ENCODE data around the gene MADCAM1.
"Not testable (repeated sequence)": the region's sequence is repeated elsewhere in the genome, so short reads cannot be mapped to it uniquely, and the experiment has no call there.

Gene MADCAM1

DNA sequence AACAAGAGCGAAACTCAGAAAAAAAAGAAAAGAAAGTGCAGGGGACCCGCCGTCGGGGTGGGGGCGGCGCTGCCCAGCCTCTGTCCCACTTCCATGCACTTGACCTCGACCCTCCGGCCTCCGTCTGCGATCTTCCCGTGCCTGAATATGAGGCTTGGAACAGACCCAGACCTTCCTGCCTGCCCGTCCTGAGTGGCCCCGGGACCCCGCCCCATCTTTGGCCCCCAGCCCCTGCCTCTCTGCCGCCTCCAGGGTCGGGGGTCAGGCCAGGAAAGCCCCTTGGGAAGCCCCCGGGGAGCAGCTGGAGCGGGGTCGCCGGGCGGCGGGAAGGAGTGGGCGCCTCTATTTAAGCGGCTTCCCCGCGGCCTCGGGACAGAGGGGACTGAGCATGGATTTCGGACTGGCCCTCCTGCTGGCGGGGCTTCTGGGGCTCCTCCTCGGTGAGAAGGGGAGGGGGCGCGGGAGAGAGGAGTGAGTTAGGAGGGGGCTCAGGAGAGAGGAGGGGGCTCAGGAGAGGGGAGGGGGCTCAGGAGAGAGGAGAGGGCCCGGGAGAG, at the start of gene MADCAM1:
TSS of gene MADCAM1 (plus strand) at position 375 of the 554 bp plus-strand sequence. CDS start at position 389, 14 bp downstream.
- DNase-seq, result no peak

DNA sequence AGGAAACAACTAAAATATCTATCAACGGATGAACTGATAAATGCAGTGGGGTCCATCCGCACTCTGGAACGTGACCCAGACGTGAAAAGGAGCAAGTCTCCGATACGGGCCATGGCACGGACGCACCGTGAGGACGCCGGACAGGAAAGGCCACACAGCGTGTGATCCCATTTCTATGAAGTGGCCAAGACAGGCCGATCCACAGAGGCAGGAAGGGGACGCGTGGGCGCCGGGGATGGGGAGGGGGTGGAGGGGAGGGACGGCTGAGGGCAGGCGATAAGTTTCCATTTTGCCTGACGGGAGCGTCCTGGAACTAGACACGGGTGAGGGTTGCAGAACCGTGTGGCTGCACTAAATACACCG, 49.2 kb upstream of the MADCAM1 start:
- no peak for DNase-seq

DNA sequence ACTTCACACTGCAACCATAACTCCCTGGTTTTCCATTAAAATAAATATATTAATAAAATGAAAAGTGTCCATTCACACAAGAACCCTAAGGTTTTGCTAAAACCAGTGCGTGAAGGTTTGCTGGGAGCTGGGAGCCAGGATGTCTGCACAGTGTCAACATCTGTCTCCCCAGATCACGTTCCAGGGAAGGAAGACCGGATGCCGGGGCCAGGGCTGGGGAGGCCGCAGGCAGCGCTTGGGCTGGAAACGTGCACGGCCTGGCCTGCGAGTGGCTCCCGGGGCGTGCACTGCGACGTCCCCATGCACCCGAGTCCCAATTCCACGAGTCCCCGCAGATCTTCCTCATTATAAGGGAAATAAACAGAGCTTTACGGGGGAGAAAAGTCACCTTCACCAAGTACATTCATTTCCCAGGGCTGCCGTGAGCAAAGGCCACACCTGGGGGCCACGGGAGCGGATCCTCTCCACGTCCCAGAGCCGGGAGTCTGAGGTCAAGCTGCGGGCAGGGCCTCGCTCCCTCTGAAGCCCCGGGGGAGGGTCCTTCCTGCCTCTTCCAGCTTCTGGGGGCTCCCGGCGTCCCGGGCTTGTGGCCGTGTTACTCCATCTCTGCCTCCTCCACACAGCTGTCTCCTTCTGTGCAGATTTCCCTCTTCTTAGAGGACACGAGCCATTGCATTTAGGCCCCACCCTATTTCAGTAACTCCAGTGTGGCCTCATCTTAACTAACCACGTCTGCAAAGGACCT, 48.3 kb upstream of the MADCAM1 start:
- DNase-seq, result no peak

DNA sequence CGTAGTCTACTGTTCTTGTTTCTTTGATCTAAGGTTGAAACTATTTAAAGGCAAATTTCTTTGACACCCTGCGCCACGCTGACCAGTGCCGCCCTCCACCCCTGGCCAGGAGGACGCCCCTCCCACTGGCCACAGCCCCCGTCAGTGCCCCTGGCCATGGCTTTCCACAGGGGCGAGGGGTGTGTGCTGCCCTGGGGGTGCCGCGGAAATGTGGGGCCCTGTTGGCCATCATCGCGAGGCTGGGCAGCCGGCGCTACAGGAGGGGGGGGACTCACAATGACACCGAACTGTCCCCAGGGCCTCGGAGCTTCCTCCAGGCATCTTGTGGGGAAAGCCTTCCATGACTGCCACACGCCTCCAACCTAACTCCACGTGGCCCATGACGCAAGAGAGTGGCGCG, 46.4 kb upstream of the MADCAM1 start:
- DNase-seq, result no peak

DNA sequence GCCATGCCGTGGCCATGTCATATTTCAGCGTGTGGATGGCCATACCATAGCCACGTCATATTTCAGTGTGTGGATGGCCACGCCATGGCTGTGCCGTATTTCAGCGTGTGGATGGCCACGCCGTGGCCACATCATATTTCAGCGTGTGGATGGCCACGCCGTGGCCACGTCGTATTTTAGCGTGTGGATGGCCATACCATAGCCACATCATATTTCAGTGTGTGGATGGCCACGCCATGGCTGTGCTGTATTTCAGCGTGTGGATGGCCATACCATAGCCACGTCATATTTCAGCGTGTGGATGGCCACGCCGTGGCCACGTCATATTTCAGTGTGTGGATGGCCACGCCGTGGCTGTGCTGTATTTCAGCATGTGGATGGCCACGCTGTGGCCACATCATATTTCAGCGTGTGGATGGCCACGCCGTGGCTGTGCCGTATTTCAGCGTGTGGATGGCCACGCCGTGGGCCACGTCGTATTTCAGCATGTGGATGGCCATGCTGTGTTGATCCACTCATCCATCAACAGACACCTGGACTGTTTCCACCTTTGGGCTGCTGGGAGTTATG, 45.3 kb upstream of the MADCAM1 start:
- not testable (repeated sequence) for DNase-seq

DNA sequence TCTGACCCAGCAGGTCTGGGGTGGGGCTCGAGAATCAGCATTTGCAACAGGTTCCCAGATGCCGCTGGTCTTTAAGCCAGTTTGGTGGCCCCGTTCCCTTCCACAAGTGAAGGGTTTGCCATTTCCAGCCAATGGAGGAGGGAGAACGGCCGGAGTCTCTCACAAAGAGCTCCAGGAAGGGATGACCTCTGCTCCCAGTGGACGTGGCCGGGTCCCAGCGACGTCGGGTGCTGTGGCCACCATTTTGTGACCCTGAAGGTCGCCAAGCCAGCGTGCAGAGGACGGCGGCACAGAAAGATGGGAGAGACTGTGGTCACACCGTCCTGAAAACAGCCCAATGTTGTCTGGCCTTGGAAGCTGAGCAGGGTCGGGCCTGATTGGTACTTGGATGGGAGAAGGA, 43.5 kb upstream of the MADCAM1 start:
- no peak for DNase-seq

DNA sequence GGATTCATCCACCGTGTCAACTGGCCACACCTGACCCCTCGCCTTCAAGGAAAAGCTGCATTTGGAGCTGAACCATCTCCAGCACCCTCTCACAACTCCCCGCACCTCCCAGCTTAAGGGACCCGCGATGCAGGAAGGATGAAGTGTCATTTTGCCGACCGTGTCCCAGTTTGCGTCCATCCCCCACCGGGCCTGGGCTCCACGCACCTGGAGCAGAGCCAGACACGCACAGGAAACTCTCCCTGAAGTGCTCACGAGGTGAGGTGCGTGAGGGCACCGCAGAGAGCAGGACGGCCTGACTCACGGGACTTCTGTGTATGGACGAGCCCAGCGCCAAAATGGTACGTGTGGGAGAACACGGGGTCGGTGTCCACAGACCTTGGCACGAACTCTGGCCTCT, 42.7 kb upstream of the MADCAM1 start:
- no peak for DNase-seq

DNA sequence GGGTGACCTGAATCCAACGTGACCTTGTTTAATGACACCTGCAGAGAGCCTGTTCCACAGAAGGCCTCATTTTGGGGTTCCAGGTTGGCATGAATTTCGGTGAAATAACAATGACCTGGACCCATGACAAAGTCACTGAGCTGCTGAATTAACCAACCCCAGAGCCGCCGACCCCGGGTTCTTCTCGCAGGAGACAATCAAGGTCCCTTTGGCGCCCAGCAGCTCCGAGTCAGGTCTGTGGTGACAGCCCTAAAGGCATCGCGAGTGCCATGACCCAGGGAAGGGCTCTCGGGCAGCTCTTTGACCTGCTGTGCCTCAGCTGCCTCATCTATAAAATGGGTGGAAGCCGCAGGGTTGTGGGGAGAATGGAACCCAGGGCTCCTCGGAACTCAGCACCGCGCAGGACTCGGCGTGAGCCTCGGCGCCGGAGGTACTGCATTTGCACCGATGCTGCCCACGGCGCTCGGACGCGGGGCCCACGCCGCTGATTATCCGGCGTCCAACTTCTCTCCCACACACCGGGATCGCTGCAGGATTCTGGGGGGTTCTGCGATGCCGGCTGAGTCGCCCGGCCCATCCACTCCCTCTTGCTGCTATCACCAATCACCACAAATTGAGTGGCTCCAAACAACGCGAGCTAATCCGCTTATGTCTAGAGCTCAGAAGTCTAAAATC, 41.1 kb upstream of the MADCAM1 start:
- DNase-seq, result no peak

DNA sequence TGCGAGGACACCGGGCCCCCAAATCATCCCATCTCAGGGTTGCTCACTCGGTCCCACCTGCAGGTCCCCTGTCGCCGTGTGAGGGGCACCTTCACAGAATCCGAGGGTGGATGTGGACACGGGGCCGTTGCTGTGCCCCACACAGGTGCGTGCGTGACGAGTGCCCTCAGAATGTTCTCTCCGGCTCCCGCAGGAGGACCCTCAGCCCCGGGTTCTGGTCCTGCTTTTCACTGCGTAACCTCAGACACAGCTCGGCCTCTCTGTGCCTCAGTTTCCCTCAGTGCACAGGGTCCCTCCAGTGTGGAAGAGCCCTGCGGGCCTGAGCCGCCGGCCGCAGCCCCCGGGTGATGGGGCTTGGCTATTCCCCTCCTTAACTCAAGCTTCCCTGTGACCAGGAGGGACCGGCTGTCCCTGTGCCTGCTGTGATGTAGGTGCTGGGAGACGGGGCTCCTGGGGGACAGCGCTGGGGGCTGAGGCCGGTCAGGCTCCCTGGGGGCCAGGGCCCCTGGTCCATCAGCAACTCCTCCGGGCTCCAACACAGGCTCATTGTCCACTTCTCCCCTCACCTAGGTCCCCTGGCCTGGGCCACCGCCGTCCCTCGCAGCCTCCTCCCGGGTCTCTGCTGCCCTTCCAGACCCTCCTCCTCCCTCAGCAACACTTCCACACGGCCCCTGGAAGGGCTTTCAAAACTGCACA, 40.3 kb upstream of the MADCAM1 start:
- no peak for DNase-seq

DNA sequence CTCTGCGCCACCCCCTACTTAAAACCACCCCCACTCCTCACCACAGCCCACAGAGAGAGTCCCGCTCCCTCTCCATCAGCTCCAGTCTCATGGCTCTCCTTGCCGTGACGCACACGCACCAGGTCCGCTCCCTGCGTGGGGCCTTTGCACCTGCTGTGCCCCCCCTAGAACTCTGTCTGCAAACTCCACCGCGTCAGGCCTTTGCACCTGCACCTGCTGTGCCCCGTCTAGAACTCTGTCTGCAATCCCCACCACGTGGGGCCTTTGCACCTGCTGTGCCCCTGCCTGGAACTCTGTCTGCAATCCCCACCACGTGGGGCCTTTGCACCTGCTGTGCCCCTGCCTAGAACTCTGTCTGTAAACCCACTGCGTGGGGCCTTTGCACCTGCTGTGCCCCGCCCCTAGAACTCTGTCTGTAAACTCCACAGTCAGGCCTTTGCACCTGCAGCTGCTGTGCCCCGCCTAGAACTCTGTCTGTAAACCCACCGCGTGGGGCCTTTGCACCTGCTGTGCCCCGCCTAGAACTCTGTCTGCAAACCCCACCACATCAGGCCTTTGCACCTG, 39.7 kb upstream of the MADCAM1 start:
- no peak for DNase-seq

DNA sequence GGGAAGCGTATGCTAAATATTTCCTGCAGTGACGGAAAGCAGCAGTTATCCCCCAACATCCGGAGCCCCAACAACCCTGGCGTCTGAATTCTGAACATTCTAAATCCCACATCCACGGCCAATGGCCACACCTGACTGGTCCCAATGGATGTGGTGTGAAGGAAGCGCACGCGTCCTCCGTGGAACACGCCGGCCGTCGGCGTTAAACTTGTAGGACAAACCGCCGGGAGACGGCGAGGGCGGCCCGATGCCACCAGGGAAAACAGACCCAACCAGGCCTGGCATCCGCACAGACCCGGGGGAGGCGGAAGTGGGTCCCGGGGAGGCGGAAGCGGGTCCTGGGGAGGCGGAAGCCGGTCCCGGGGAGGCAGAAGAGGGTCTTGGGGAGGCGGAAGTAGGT, 38.6 kb upstream of the MADCAM1 start:
- no peak for DNase-seq

DNA sequence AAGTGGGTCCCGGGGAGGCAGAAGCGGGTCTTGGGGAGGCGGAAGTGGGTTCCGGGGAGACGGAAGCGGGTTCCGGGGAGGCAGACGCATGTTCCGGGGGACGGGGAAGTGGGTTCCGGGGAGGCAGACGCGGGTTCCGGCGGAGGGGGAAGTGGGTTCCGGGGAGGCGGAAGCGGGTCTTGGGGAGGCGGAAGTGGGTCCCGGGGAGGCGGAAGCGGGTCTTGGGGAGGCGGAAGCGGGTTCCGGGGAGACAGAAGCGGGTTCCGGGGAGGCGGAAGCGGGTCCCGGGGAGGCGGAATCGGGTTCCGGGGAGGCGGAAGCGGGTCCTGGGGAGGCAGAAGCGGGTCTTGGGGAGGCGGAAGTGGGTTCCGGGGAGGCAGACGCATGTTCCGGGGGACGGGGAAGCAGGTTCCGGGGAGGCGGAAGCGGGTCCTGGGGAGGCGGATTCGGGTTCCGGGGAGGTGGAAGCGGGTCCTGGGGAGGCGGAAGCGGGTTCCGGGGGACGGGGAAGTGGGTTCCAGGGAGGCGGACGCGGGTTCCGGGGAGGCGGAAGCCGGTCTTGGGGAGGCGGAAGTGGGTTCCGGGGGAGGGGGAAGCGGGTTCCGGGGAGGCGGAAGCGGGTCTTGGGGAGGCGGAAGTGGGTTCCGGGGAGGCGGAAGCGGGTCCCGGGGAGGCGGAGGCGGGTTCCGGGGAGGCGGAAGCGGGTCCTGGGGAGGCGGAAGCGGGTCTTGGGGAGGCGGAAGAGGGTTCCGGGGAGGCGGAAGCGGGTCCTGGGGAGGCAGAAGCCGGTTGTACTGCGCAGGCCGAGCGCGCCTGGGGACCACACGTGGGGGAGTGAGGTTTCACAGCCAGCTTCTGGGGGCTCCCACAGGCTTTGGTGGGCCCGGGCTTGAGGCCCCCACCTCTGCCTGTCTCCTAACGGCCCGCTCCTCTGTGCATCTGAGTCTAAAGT, 37.9 kb upstream of the MADCAM1 start:
- DNase-seq, result no peak

DNA sequence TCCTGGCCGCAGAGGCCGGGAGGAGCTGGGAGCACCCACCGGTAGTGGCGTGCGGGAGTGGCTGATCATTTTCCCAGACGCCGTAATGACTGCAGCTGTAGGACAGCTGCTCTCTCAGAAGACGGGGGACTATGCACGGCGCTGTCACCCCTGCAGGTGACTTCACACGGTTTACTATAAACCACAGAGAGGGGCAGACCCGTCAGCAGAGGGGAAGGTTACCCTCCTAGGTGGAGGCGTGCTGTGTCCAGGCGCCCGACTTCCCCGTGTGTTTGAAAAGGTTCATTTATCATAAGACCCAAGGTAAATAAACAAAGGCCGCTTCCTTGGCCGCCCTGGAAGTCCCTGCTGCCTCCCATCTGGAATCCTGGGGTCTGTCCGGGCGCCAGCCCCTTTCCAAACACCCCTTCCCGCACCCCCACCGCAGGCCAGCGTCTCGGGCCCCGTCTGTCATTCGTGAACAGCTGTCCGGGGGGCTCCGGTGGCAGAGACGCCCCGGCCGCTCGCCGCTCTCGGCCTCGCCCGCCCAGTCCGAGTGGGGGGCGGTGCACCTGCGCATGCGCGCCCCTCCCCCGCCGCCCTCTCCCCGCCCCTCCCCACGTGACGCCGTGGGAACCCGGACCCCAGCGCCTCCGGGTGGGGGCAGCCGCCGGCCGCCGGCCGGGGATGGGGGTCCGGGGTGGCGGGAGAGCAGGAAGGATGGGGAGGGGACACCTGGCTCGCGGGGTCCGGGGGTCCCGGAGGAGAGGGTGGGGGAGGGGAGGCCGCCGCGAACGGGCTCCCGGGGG, 36.4 kb upstream of the MADCAM1 start:
- no peak for DNase-seq

DNA sequence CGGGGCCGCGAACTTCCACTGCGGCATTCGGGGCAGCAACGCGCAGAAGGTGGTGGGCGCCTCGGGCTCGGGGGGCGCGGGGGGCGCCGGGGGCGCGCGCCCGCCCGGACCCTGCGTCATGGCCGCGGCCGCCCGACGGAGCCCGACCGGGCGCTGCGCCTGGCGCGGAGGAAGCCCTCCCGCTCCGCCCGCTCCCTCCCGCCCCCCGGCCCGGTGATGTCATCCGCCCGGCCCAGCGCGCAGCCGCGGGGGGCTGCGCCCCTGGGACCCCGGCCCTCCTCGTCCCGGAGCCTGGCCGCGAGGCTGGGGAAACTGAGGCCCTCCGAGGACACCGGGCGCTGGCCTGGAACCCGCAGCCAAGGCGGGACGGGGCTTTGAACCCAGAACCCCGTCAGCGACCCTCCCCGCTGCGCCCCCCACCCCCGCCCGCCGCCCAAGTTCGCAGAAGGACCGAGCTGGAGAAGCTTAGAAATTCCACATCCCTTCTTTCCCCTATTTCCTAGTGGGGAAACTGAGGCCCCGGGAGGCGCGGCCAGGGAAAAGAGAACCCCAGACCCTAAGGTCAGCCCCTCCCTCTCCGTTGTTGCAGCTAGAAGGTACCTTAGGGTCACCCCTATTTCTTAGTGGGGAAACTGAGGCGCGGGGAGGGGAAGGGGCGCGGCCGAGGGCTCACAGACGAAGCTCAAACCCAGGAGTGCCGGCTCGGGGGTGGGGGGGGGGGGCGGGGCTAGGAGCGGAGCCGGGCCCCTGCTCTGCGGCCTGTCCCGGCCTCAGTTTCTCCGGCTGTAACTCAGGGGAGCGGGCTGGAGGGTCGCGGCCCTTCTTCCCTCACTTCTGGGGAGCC, 35.2 kb upstream of the MADCAM1 start, which contains the start of gene SHC2:
TSS of gene SHC2 (minus strand) at position 157 of the 844 bp plus-strand sequence. CDS start at position 120, 37 bp downstream.
- no peak for DNase-seq

DNA sequence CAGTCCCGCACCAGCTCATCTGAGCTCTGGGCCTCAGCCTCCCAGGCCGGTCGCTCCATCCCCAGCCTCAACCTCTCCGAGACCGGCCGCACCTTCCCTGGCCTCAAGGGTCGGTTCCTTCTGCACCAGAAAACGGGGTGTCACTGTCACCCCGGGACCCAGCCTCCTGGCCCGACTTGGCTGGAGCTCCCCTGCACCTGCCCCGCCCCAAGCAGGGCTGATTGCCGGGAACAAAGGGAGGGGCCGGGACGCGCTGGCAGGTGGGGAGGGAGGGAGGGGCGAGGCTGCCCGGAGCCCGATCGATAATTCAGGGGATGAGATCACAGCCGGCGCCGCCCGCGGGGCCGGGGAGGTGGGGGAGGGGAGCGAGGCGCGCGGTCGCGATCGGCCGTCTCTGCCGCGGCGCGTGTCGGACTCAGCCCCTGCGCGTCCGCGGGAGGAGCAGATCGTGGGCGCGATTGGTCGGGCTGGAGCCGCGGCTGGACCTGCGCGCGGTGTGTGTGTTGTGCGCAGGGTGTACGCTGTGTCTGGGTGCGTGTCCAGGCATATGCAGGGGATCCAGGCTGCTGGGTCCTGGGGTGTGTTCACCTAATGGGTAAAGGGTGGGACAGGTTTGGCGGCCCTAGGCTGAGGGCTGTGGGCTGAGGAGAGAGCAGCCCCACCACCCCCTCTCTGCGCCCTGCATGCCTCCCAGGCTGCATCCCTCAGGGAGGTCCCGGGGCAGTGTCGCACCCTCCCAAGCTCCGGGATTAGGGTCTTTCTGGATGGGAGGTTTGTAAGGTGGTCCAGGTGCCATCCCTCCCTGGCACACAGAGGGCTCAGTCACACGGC, 34.4 kb upstream of the MADCAM1 start:
- DNase-seq, result no peak

DNA sequence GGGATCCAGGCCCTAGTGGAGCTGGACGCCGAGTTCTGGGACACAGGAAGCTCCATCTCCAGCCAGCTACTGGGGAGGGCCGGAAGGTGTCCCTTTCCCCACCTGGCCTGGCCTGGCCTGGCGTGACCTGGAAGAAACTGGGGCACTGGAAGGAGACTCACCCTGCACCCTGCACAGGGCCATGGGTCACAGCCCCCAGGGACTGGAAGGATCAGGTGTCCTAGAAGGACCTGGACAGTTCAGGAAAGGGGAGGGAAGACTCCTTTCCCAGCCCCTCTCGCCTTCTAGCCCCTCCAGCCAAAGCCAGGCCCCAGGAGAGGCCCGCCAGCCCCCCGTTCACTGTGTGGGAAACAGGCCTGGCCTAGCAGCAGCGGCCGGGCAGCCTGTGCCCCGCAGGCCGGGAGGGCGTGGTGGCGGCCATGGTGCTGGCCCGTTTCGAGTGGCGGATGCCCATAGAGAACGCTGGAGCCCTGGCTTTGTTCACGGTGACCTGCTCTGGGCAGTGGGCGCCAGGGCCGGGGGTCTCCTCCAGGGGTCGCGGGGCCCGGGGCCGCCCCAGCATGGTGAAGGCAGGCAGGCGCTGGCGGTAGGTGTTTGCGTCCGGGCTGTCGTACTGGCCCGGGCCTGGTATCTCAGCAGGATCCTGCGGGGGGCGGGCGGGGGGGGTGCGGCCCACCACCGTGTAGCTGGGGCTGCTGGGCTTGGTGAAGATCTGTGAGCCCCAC, 32.6 kb upstream of the MADCAM1 start:
- no peak for DNase-seq

DNA sequence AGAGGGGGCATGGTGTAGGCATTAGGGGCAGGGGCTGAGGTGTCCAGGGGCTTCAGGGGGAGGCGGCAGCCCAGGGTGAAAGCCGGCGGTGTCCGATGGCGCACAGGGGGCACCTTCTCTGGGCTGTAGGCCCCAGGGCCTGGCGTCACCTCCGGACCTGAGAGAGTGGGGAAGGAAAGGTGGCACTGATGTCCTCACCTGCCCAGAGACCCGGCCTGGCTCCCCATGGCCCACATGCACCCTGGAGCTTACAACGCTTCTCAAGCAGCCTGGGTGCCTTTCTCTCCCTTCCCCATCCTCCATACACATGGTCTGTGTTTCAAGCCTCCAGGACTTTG, 32.1 kb upstream of the MADCAM1 start:
- no peak for DNase-seq

DNA sequence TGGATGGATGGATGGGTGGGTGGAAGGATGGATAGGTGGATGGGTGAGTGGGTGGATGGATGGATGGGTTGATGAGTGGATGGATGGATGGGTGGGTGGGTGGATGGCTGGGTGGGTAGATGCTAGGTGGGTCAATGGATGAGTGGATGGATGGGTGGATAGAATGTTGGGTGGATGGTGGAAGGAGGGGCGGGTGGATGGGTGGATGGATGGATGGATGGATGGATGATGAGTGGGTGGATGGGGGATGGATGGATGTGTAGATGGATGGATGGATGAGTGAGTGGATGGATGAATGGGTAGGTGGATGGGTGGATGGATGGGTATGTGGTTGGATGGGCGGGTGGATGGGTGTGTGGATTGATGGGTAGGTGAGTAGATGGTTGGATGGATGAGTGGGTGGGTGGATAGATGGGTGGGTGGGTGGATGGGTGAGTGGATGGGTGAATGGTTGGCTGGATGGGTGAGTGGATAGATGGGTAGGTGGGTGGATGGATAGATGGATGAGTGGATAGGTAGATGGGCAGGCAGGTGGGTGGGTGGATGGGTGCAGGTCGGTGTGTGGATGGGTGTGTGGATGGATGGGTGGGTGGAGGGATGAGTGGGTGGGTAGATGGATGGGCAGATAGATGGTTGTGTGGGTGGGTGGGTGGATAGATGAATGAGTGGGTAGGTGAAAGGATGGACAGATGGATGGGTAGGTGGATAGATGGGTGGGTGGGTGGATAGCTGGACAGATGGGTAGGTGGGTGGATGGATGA, 31.1 kb upstream of the MADCAM1 start:
- DNase-seq, result no peak

Data from MV-4-11 (cell line).